HepG2 (cell line): ENCODE data around the gene UBE2G2. TPM values are rescaled to one million over a fixed set of nuclear protein-coding genes. Genes with fewer than 3 reads are reported as not detected.

ENCODE experiments used
- EZH2 ChIP-seq: conservative IDR thresholded peaks from 2 replicates; pipeline ENCODE4 v1.6.1; 2012; ENCODE audit warnings: mild to moderate bottlenecking, low read depth, low read length, moderate library complexity
- GATAD1 ChIP-seq: IDR thresholded peaks from 2 replicates; pipeline ENCODE4 v1.6.1; 2016; ENCODE audit warnings: missing genetic modification reagents, missing compliant biosample characterization
- GTF2F1 ChIP-seq: fragments of 150-350 bp; IDR thresholded peaks from 2 replicates; pipeline ENCODE4 v1.6.1; 2014; ENCODE audit warnings: low read length
- HIVEP1 ChIP-seq: sonication (generic); formaldehyde crosslinking; IDR thresholded peaks from 2 replicates; pipeline ENCODE4 v1.4.0; 2020; ENCODE audit warnings: mild to moderate bottlenecking, missing genetic modification reagents
- MEIS1 ChIP-seq: sonication (generic); formaldehyde crosslinking; IDR thresholded peaks from 2 replicates; pipeline ENCODE4 v1.9.0; 2021; ENCODE audit warnings: mild to moderate bottlenecking, missing genetic modification reagents, moderate library complexity, borderline replicate concordance
- NR2C2 ChIP-seq: sonication (generic); formaldehyde crosslinking; IDR thresholded peaks from 2 replicates; pipeline ENCODE4 v1.4.0; 2020; ENCODE audit warnings: missing genetic modification reagents, mild to moderate bottlenecking, moderate library complexity, borderline replicate concordance
- SP5 ChIP-seq: IDR thresholded peaks from 2 replicates; pipeline ENCODE4 v1.6.1; 2016; ENCODE audit warnings: low read depth, borderline replicate concordance
- STAG1 ChIP-seq: sonication (generic); formaldehyde crosslinking; IDR thresholded peaks from 2 replicates; pipeline ENCODE4 v1.4.0; 2020; ENCODE audit warnings: missing genetic modification reagents
- YEATS2 ChIP-seq: sonication (generic); formaldehyde crosslinking; IDR thresholded peaks from 2 replicates; pipeline ENCODE4 v1.4.0; 2020; ENCODE audit warnings: missing genetic modification reagents, borderline replicate concordance
- ZKSCAN1 ChIP-seq: fragments of 150-350 bp; IDR thresholded peaks from 2 replicates; pipeline ENCODE4 v1.6.1; 2014; ENCODE audit warnings: low read length
- ZMYM3 ChIP-seq: sonication (generic); formaldehyde crosslinking; IDR thresholded peaks from 2 replicates; pipeline ENCODE4 v1.5.1; 2020; ENCODE audit warnings: mild to moderate bottlenecking, missing genetic modification reagents
- ZNF331 ChIP-seq: sonication (generic); formaldehyde crosslinking; IDR thresholded peaks from 2 replicates; pipeline ENCODE4 v1.4.0; 2020; ENCODE audit warnings: missing genetic modification reagents
- ZNF33B ChIP-seq: sonication (generic); formaldehyde crosslinking; IDR thresholded peaks from 2 replicates; pipeline ENCODE4 v1.5.1; 2020; ENCODE audit warnings: mild to moderate bottlenecking, missing genetic modification reagents
- ZNF563 ChIP-seq: sonication (generic); formaldehyde crosslinking; IDR thresholded peaks from 2 replicates; pipeline ENCODE4 v1.8.0; 2022; ENCODE audit warnings: mild to moderate bottlenecking, moderate library complexity, missing genetic modification reagents
- ZNF672 ChIP-seq: sonication (generic); formaldehyde crosslinking; IDR thresholded peaks from 2 replicates; pipeline ENCODE4 v1.8.1; 2022; ENCODE audit warnings: missing genetic modification reagents
- ZNF746 ChIP-seq: sonication (generic); formaldehyde crosslinking; IDR thresholded peaks from 2 replicates; pipeline ENCODE4 v1.8.0; 2022; ENCODE audit warnings: mild to moderate bottlenecking, missing genetic modification reagents
- ZNF83 ChIP-seq: sonication (generic); formaldehyde crosslinking; IDR thresholded peaks from 2 replicates; pipeline ENCODE4 v1.4.0; 2020; ENCODE audit warnings: missing genetic modification reagents, mild to moderate bottlenecking, borderline replicate concordance
- polyA plus RNA-seq, 8 experiments: library from polyadenylated mRNA; depleted of rRNA in 3 of 8; stranded (reverse) in 7 of 8; unstranded in 1 of 8; fragments of >200 nt; fragmentation: Illumina TruSeq in 4 of 8; extraction: Trizol in 4 of 8; gene quantifications; 2 replicates each; pipeline versions ENCODE4 v1.2.1 to v1.2.3, GENCODE V29; 2011 to 2016; ENCODE audit warnings: low read depth in 4 of 8, missing spikeins in 1 of 8, mixed read lengths in 1 of 8; ENCODE audit not compliant: insufficient read depth in 1 of 8
- total RNA-seq, 5 experiments: library from RNA; depleted of rRNA; stranded (reverse); fragments of >200 nt; fragmentation: Illumina TruSeq; extraction: Trizol; gene quantifications; 2 replicates each; pipeline ENCODE4 v1.2.3, GENCODE V29; 2016; ENCODE audit warnings: low read depth in 1 of 5
- TF ChIP-seq, protein P1 (sequence below): sonication (generic); formaldehyde crosslinking; IDR thresholded peaks from 2 replicates; pipeline ENCODE4 v1.8.0; 2022; ENCODE audit warnings: mild to moderate bottlenecking, missing genetic modification reagents; ENCODE audit not compliant: insufficient replicate concordance
- TF ChIP-seq, protein P2 (sequence below): sonication (generic); formaldehyde crosslinking; conservative IDR thresholded peaks from 2 replicates; pipeline ENCODE4 v1.4.0; 2020; ENCODE audit warnings: mild to moderate bottlenecking, missing genetic modification reagents, moderate library complexity
- TF ChIP-seq, protein P3 (sequence below): sonication (generic); formaldehyde crosslinking; IDR thresholded peaks from 2 replicates; pipeline ENCODE4 v1.4.0; 2020; ENCODE audit warnings: missing genetic modification reagents
- TF ChIP-seq, protein P4 (sequence below): sonication (generic); formaldehyde crosslinking; IDR thresholded peaks from 2 replicates; pipeline ENCODE4 v1.5.1; 2020; ENCODE audit warnings: mild to moderate bottlenecking, moderate library complexity, missing genetic modification reagents

The UBE2G2 gene
- total and polyA plus RNA-seq, 2 of the 13 experiments (the other 11 are each of a cell fraction or from before 2014, with no cell fraction given) = 55.4 to 92.0 TPM

DNA sequence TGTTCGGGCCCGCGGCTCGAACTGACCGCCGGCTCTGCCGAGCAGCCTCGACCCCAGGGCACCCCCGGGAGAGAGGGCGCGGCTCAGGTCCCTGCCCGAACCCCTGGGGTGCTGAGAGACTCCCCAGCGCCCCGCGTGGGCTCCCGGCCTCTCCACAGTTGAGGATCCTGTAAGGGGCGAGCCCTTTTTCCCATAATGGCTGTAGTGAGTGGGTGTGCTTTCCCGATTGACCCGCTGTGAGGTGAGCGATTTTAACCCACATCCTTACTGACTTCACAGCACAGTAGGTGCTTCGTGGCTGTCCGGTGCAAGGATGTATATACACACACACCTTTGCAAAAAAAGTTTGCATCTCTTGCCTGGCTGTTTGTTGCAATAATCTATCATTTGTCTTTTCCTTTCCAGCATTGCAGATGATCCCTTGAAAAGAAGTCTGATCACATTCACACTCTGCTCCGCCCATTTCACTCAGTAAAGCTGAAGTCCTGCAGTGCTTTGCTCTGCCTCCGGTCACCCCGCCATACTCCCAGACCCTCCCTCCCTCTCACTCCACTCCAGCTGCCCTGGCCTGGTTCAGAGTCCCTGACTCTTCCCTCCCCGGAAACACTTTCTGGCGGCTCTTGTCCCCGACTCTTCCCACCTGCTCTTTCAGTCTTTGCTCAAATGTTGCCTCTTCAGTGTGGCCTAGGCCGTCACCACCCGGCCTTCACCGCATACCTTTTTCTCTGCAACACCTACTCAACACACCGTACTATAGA, 955 bp upstream of the UBE2G2 start (continued):
- TF ChIP-seq GATAD1 (CRISPR knock-in tag) (0 out of 2 replicates have a peak, but pooled peaks have one; percentile 34), STAG1 (CRISPR knock-in tag) (0 out of 2 replicates have a peak, but pooled peaks have one; percentile 8), YEATS2 (CRISPR knock-in tag) (0 out of 2 replicates have a peak, but pooled peaks have one; percentile 35), HIVEP1 (CRISPR knock-in tag) (no peak), ZNF746 (CRISPR knock-in tag) (peak; percentile 57; the same call in 1 of the 2 replicates), NR2C2 (CRISPR knock-in tag) (peak; percentile 83), ZMYM3 (CRISPR knock-in tag) (0 out of 2 replicates have a peak, but pooled peaks have one; percentile 46), GTF2F1 (no peak), ZNF83 (no peak), EZH2 (no peak), ZNF563 (no peak), ZKSCAN1 (peak; percentile 77), ZNF331 (CRISPR knock-in tag) (0 out of 2 replicates have a peak, but pooled peaks have one; percentile 13), ZNF672 (CRISPR knock-in tag) (no peak), SP5 (peak; percentile 77), ZNF33B (CRISPR knock-in tag) (no peak), MEIS1 (CRISPR knock-in tag) (0 out of 2 replicates have a peak, but pooled peaks have one; percentile 14)
- TF ChIP-seq, protein P1, sequence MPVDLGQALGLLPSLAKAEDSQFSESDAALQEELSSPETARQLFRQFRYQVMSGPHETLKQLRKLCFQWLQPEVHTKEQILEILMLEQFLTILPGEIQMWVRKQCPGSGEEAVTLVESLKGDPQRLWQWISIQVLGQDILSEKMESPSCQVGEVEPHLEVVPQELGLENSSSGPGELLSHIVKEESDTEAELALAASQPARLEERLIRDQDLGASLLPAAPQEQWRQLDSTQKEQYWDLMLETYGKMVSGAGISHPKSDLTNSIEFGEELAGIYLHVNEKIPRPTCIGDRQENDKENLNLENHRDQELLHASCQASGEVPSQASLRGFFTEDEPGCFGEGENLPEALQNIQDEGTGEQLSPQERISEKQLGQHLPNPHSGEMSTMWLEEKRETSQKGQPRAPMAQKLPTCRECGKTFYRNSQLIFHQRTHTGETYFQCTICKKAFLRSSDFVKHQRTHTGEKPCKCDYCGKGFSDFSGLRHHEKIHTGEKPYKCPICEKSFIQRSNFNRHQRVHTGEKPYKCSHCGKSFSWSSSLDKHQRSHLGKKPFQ = peak; percentile 22
- TF ChIP-seq, protein P2, sequence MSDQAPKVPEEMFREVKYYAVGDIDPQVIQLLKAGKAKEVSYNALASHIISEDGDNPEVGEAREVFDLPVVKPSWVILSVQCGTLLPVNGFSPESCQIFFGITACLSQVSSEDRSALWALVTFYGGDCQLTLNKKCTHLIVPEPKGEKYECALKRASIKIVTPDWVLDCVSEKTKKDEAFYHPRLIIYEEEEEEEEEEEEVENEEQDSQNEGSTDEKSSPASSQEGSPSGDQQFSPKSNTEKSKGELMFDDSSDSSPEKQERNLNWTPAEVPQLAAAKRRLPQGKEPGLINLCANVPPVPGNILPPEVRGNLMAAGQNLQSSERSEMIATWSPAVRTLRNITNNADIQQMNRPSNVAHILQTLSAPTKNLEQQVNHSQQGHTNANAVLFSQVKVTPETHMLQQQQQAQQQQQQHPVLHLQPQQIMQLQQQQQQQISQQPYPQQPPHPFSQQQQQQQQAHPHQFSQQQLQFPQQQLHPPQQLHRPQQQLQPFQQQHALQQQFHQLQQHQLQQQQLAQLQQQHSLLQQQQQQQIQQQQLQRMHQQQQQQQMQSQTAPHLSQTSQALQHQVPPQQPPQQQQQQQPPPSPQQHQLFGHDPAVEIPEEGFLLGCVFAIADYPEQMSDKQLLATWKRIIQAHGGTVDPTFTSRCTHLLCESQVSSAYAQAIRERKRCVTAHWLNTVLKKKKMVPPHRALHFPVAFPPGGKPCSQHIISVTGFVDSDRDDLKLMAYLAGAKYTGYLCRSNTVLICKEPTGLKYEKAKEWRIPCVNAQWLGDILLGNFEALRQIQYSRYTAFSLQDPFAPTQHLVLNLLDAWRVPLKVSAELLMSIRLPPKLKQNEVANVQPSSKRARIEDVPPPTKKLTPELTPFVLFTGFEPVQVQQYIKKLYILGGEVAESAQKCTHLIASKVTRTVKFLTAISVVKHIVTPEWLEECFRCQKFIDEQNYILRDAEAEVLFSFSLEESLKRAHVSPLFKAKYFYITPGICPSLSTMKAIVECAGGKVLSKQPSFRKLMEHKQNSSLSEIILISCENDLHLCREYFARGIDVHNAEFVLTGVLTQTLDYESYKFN (CRISPR knock-in tag) = peak; percentile 65
- TF ChIP-seq, protein P3, sequence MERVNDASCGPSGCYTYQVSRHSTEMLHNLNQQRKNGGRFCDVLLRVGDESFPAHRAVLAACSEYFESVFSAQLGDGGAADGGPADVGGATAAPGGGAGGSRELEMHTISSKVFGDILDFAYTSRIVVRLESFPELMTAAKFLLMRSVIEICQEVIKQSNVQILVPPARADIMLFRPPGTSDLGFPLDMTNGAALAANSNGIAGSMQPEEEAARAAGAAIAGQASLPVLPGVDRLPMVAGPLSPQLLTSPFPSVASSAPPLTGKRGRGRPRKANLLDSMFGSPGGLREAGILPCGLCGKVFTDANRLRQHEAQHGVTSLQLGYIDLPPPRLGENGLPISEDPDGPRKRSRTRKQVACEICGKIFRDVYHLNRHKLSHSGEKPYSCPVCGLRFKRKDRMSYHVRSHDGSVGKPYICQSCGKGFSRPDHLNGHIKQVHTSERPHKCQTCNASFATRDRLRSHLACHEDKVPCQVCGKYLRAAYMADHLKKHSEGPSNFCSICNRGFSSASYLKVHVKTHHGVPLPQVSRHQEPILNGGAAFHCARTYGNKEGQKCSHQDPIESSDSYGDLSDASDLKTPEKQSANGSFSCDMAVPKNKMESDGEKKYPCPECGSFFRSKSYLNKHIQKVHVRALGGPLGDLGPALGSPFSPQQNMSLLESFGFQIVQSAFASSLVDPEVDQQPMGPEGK = peak; percentile 16; the same call in 1 of the 2 replicates
- TF ChIP-seq, protein P4, sequence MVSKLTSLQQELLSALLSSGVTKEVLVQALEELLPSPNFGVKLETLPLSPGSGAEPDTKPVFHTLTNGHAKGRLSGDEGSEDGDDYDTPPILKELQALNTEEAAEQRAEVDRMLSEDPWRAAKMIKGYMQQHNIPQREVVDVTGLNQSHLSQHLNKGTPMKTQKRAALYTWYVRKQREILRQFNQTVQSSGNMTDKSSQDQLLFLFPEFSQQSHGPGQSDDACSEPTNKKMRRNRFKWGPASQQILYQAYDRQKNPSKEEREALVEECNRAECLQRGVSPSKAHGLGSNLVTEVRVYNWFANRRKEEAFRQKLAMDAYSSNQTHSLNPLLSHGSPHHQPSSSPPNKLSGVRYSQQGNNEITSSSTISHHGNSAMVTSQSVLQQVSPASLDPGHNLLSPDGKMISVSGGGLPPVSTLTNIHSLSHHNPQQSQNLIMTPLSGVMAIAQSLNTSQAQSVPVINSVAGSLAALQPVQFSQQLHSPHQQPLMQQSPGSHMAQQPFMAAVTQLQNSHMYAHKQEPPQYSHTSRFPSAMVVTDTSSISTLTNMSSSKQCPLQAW = no peak
